DOHH2 (cell line): ENCODE results near the gene CHRM4.

ENCODE experiments used
- H3F3A ChIP-seq: fragments of 200-600 bp; sonication (generic), shearing (Covaris generic); 2 replicates; pipeline ENCODE4 v1.6.0; 2016; ENCODE audit warnings: antibody characterized with exemption, mild to moderate bottlenecking; ENCODE audit not compliant: control insufficient read depth, insufficient read depth
- H3K27ac ChIP-seq: fragments of 200-600 bp; sonication (generic); 2 replicates; pipeline ENCODE4 v1.5.1; 2014; ENCODE audit warnings: low read depth, mild to moderate bottlenecking, low read length, moderate library complexity
- H3K27me3 ChIP-seq: fragments of 200-600 bp; sonication (generic); 2 replicates; pipeline ENCODE4 v1.6.1; 2014; ENCODE audit warnings: mild to moderate bottlenecking, low read length, mixed read lengths; ENCODE audit not compliant: control insufficient read depth
- H3K36me3 ChIP-seq: fragments of 200-600 bp; sonication (generic); 2 replicates; pipeline ENCODE4 v1.6.1; 2014; ENCODE audit warnings: mild to moderate bottlenecking, low read length, moderate library complexity, mixed read lengths; ENCODE audit not compliant: control insufficient read depth
- H3K4me1 ChIP-seq: fragments of 200-600 bp; sonication (generic); 2 replicates; pipeline ENCODE4 v1.6.1; 2014; ENCODE audit warnings: mild to moderate bottlenecking, low read length, mixed read lengths; ENCODE audit not compliant: control insufficient read depth
- H3K4me2 ChIP-seq: fragments of 200-600 bp; sonication (generic); 2 replicates; pipeline ENCODE4 v1.6.0; 2014; ENCODE audit warnings: mild to moderate bottlenecking, low read length, moderate library complexity
- H3K4me3 ChIP-seq: fragments of 200-600 bp; sonication (generic); 2 replicates; pipeline ENCODE4 v1.5.1; 2014; ENCODE audit warnings: mild to moderate bottlenecking, low read length, mixed read lengths
- H3K79me2 ChIP-seq: fragments of 200-600 bp; sonication (generic); 2 replicates; pipeline ENCODE4 v1.6.1; 2014; ENCODE audit warnings: mild to moderate bottlenecking, low read length, mixed read lengths; ENCODE audit not compliant: control insufficient read depth
- H3K9me2 ChIP-seq: fragments of 200-600 bp; sonication (generic); replicated peaks from 2 replicates; pipeline ENCODE4 v1.6.1; 2014; ENCODE audit warnings: mild to moderate bottlenecking, low read length, mixed read lengths; ENCODE audit not compliant: control insufficient read depth
- H3K9me3 ChIP-seq: fragments of 200-600 bp; sonication (generic); 2 replicates; pipeline ENCODE4 v1.6.1; 2014; ENCODE audit warnings: antibody characterized with exemption, low read length, mixed read lengths; ENCODE audit not compliant: control insufficient read depth, insufficient read depth
- H4K20me1 ChIP-seq: fragments of 200-600 bp; sonication (generic); 2 replicates; pipeline ENCODE4 v1.6.0; 2014; ENCODE audit warnings: low read depth, mild to moderate bottlenecking, antibody characterized with exemption, low read length, moderate library complexity; ENCODE audit not compliant: control insufficient read depth, insufficient read depth
- CTCF ChIP-seq: fragments of 200-600 bp; sonication (generic); IDR thresholded peaks from one replicate; pipeline ENCODE4 v1.5.1; 2014; ENCODE audit warnings: antibody characterized with exemption, mild to moderate bottlenecking, low read depth, low read length; ENCODE audit not compliant: poor library complexity, severe bottlenecking
- EZH2phosphoT487 ChIP-seq: fragments of 200-600 bp; sonication (generic); IDR thresholded peaks from 2 replicates; pipeline ENCODE4 v1.6.1; 2017; ENCODE audit warnings: borderline replicate concordance, mild to moderate bottlenecking, antibody characterized with exemption, low read length, moderate library complexity, mixed read lengths

The CHRM4 gene

DNA sequence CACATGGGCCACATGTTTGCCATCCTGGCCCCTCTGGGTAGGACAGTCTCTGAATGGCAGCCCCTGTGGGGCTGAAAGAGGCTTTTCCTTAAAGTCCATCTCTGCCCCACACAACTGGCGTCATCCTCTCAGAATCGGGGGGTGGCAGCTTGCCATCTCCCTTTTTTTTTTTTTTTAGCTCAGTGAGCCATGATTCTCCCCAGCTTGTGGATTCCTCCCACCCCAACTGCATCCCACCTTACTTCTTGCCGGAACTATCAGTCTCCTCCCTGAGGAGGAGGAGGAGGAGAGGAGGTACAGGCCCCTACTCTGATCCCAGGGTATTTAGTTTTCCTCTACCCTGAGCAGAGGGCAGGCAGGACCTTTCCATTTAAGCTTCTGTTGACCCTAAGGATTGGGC is 40.9 kb downstream of the CHRM4 start:
- Histone ChIP-seq H3K9me2 (no peaks in the 10 kb centered on the region), H3K4me1 (peaks cover 38% of the 10 kb centered on the region), H3K27ac (no peak overlapping the region), H3K36me3 (no peaks in the 10 kb centered on the region; the same call in 1 of the 2 replicates), H3K4me2 (no peak overlapping the region), H3K27me3 (peaks cover 13% of the 10 kb centered on the region), H3K9me3 (no peaks in the 10 kb centered on the region), H3K4me3 (no peak overlapping the region), H3F3A (no peaks in the 10 kb centered on the region), H4K20me1 (peaks cover 14% of the 10 kb centered on the region), H3K79me2 (peaks cover 70% of the 10 kb centered on the region)
- no peak for TF ChIP-seq EZH2phosphoT487
- TF ChIP-seq CTCF = no peak

GRCh38 chr11:46348566-46349401 is 42.8 kb downstream of the CHRM4 start:
- H3K79me2 ChIP-seq = peaks cover 60% of the 10 kb centered on the region
- no peaks in the 10 kb centered on the region; the same call in 1 of the 2 replicates for H3K36me3 ChIP-seq

GRCh38 chr11:46347637-46348311 is 43.8 kb downstream of the CHRM4 start:
- H3K27ac ChIP-seq = no peak overlapping the region
- peak overlapping the region; percentile 89 for H3K4me3 ChIP-seq
- peaks cover 50% of the 10 kb centered on the region for H3K79me2 ChIP-seq
- peaks cover 39% of the 10 kb centered on the region for H3K27me3 ChIP-seq
- no peaks in the 10 kb centered on the region for H3K9me2 ChIP-seq
- H4K20me1 ChIP-seq = peaks cover 14% of the 10 kb centered on the region
- no peaks in the 10 kb centered on the region for H3K9me3 ChIP-seq
- peaks cover 7% of the 10 kb centered on the region; the same call in 1 of the 2 replicates for H3F3A ChIP-seq
- TF ChIP-seq CTCF = no peak
- TF ChIP-seq EZH2phosphoT487 = no peak
- peak overlapping the region; percentile 93 for H3K4me2 ChIP-seq
- no peaks in the 10 kb centered on the region; the same call in 1 of the 2 replicates for H3K36me3 ChIP-seq
- peaks cover 46% of the 10 kb centered on the region for H3K4me1 ChIP-seq

More at GRCh38 chr11:46348566-46349401, 42.8 kb downstream of the CHRM4 start:
- Histone ChIP-seq H3K27me3 (peaks cover 29% of the 10 kb centered on the region), H3K27ac (no peak overlapping the region), H4K20me1 (peaks cover 14% of the 10 kb centered on the region), H3K9me2 (no peaks in the 10 kb centered on the region), H3K9me3 (no peaks in the 10 kb centered on the region), H3K4me3 (peak overlapping the region; percentile 89), H3K4me2 (peak overlapping the region; percentile 93), H3F3A (0 out of 2 replicates have a peak, but pooled peaks cover 2% of the 10 kb centered on the region), H3K4me1 (peaks cover 46% of the 10 kb centered on the region)
- TF ChIP-seq EZH2phosphoT487 (no peak), CTCF (no peak)
